Limb (tissue), 2 donors: Measurements from ENCODE around the gene CEBPE.

Source experiments
- DNase-seq, 2 donors: peaks; one replicate each; pipeline ENCODE4 v3.0.0-alpha.2; 2016; ENCODE audit errors: extremely low spot score in 2 of 2

CEBPE gene

DNA sequence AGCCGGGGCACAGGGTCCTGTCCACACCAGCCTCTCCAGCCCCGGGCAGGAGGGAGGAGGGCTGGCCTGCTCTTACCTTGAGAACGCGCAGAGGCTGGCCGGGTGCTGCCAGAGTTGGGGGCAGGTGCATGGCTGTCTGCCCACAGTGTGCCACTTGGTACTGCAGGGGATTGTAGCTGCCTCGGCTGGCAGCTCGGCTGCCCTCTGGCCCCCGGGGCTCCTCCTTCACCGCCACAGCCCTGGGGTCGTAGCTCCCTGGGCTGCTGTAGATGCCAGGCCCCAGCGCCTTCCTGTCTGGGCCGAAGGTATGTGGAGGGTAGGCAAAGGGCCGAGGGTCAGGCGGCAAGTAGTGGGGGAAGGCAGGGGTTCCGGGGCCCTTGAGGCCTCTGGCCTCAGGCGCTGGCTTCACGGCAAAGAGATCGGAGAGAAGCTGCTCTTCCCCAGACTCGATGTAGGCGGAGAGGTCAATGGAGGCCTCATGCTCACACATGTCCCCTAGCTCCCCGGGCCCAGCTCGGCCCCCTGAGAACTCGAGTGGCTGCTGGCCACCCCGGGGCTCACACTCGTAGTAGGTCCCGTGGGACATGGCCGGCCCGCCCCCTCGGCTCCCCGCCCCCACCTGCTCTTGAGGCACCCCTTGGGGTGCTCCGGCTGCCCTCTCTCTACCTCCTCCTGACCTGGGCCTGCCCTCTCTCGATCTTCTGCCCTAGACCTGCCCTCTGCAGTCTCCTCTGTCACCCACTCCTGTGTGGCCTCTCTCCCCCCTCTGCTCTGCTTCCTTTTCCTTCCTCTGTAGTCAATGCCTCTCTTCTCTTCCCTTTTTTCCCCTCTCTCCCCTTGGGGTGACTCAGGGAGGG, at the start of gene CEBPE:
CEBPE (minus strand) TSS at position 750 of the 857 bp plus-strand sequence; CDS start at position 586, 164 bp downstream.
- DNase-seq = no peak

DNA sequence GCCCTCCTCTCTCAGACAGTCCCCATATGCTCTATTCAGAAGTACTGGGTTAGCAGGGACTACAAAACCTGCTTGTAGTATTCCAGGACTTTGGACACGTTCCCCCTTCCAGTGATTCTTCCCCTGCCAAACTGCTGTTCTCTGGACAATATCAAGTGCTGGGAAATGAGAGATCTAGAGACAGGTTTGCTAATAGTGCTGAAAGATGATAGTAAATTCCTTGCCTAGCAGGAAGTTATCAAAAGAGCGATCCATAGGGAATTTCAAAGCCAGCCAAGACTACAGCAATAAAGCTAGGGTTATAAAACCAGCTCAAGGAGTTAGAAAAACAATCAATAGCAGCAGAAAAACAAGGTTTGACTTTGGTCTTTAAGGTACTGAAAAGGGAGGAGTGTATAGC, 49.2 kb upstream of the CEBPE start:
- DNase-seq = peak in 1 of 2 donors; percentile 30

DNA sequence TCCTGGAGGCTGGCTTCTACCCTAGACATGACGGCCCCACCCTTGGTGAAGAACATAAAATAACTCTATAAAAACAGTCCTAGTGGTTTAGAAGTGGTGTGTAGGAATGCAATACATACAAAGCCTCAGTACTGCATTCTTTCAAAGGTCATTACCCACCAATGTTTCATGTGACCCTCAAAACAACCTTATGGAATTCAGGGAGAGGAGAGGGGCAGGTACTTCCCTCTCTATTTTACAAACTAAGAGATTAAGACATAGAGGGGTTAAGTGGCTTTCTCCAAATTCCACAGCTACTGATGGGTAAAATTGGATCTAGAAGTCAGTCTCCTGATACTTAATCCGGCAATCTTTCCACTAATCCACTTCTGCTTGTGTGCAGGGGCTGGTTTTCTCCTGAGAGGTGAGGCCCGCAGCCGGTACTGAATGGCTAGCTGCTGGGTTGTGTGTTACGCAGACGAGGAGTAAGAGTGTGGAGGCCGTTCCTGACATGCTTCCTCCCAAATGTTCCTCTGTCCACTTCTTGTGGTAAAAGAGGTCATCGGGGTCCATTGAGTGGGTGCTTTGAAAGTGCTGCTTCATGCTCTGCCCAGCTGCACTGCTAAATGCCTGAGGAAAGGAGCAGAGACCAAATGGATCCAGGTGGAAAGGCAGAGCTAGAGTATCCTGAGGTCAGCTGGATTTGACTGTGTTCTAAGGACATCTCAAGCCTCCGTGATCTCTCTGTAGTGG, 48.2 kb upstream of the CEBPE start:
- DNase-seq = no peak

DNA sequence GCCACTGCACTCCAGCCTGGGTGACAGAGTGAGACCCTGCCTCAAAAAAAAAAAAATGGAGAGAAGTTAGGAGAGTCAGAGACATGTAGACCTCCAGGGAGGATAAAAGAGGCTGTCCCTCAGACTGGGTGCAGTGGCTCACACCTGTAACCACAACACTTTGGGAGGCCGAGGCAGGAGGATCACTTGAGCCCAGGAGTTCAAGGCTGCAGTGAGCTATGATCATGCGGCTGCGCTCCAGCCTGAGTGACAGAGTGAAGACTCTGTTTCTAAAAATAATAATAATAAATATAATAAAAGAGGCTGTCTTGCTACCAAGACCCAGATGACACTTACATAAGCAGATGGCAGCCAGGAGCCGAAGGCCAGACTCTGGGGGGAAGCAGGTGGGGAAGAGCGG, 45.9 kb upstream of the CEBPE start:
- no peak for DNase-seq

DNA sequence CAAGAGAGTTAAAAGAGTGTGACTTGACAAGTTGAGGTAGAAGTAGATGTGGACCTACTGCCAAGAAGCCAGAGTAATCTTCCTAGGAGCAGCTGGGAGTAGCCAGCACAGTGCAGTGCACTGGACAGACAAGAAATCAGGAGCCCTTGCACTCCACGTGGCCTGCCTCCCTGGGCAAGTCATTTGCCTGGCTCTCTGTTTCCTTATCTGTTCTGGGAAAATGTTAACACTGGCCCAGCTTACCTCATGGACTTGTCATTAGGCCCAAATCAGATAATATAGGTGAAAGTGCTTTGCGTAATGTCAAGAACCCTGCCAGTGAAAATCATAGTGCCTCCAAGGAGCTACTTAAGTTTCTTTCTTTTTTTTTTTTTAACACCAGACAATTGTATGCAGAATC, 45.2 kb upstream of the CEBPE start:
- DNase-seq = no peak

DNA sequence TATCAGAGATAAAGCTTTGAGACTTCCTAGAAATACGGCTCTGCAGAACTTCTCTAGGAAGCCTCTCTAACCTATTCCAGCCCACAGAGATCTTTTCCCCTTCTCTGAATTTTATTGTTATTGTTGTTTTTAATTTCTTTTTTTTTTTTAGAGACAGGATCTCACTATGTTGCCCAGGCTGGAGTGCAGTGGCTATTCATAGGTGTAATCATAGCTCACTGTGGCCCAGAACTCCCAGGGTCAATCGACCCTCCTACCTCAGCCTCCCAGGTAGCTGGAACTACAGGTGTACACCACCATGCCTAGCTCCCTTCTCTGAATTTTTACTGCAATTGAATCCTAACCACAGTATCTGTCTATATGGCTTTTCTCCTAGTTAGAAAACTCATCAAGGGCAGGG, 44.8 kb upstream of the CEBPE start:
- no peak for DNase-seq

DNA sequence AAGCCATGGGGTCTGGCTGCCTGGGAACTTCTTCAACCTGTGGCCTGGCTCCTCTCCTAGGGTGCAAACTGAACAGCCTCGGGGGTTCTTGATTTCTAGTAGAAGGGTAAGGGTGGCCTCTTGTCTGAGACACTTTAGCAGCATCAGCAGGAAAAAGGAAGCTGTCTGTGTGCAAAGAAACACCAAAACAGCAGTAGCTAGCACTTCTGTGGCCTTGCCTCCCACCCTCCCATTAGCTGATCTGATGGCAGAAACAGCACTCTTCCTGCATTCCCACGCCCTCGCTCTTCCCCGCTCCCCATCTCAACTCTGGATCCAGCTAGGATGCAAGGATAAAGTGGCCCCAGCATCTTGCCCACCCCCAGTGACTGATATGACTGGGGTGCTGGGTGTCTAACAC, 43.7 kb upstream of the CEBPE start:
- DNase-seq = no peak

DNA sequence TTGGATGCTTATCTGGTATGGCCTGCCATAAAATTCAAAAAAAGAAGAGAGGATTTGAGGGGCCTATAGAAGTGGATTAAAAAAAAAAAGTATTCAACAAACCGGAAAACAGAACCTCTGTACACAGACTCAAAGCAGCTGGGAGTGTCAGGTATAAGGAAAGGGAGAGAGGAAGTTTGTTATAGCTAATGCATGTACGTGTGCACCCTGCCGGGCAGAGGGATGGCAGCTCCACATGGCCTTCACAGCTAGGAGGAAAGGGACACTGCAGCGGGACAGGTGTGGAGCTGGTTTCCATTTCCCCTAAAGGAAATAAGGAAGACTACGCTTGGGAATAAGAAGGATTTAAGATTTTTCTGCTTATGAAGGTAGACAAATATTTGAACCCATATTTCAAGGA, 43.0 kb upstream of the CEBPE start:
- no peak for DNase-seq

DNA sequence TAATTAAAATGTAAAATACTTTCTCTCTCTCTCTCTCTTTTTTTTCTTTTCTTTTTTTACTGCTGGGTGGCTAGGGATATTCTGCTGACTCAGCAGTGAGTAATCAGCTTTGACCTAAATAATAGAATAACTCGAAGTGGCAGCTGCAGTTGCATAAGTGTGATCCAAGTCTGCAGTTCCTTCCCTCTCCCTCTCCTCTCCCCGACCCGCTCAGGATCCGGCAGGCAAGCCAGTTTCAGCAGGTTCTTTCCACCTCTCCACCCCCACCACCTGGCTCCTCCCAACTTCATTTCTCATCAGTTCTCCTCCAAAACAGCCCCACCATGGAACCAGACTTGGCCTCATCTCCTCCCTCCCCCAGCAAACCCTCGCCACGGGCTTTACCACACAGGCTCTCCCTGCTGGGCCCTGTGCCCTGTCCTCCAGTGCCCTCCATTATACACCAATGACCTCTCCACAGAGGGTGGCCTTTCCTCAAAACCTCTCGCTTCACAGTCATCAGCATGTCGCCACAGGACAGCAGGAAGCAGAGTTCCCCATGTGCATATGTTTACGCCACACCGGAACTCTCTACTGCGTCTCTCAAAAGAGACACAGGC, 42.0 kb upstream of the CEBPE start:
- peak in 1 of 2 donors; percentile 50 for DNase-seq

DNA sequence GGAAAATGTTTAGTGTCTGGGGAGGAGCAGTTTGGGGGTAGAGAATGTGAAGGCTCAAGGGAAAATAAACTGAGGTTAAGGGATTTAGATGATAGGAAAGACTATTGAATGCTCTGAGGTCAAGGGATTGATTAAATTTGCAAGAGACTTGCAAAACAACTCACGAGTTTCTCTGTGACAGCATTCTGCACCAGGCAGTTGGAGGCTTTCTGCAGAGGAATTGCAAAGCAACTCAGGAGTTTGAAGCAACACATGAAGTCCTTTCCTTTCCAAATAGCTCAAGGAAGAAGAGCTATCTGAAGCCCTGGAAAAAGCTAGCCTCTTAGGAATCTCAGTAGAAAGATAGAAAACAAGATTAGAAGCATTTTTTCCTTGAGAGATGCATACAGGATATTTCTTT, 40.5 kb upstream of the CEBPE start:
- no peak for DNase-seq

DNA sequence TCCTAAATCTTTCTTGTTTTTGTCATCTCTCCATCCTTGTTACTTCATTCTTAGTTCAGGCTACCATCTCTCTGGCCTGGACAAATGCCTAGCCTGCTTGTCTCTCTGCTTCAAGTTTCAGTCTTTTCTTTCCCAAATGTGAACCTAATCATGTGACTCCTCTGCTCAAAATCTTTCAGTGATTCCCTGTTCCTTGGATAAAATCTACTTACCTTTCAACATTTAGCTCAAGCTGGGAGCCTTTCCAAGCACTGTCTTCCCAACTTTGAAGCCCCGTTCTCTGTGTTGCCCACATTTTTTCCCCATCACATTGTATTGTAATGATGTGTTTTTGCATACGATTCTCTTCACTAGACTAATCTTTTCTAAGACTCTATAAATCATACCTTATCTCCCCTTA, 39.7 kb upstream of the CEBPE start:
- no peak for DNase-seq

DNA sequence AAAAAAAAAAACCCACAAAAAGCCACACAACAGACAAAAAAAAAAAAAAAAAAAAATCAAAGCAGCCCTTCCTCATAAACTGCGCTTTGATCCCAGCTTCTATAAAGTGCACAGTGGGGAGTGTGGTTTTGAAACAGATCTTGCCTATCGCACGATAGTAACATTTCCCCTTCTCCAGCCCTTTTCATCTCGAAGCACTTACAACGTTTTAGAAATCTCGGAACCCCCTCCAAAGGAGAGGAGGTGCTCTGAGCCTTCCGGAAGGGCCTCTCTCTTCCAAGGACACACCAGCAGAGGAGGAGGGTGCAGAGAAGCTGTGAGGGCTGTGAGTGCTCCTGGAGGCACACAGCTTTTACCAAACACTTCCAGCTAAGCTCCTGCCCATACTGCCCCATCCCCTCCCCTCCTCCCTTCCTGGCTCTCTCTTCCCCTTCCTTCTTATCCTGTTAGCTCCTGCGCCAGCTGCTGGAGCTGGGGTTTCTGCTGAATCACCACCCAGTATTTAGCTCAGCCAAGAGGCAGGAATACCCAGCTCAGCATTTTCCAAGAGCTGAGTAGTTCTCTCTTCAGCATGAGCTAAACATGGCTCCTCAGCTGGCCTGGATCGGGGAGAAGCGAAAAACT, 36.0 kb upstream of the CEBPE start:
- peak; percentile 60 to 71 for DNase-seq

DNA sequence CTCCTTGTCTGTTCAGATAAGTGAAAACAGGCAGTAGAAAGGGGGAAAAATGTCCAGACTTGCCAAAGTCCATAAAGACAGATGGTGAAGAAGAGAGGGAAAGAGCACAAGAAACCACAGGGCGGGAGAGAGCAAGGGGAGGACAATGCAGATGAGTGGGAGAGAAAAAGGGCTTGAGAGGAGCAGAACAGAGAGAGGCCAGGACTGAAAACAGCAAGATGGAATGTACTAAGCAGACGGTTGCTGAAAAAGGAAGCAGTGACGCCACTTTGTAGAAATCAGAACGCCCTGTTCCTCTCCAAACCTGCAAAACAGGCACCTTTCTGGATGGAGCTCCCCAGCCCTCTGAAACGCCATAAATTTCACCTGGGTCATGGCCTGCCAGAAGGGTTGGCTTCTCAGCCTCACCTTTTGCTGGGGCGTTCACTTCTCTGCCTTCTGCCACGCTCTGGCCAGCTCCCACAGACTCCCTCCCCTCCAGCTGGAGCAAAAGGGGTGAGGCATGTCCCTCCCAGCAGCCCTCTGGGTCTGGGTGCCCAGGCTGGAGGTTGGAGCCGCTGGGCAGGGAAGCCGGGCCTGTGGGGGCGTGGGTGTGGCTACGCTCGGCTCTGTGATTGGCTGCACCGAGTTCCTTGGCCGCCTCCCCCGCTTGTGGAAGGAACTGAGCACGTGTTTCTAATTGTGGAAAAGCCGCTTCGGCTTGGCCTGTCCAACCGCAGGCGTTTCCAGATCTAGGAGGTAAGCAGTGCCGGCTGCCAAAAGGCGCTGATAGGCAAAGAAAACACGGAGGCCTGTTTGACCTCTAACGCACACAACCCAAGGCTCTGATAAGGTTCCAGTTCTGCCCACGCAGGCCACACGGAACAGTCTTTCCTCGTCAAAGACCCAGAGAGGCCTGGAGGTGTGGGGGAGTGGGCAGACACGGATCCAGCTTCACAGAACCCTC, 35.1 kb upstream of the CEBPE start:
- peak; percentile 77 to 81 for DNase-seq

DNA sequence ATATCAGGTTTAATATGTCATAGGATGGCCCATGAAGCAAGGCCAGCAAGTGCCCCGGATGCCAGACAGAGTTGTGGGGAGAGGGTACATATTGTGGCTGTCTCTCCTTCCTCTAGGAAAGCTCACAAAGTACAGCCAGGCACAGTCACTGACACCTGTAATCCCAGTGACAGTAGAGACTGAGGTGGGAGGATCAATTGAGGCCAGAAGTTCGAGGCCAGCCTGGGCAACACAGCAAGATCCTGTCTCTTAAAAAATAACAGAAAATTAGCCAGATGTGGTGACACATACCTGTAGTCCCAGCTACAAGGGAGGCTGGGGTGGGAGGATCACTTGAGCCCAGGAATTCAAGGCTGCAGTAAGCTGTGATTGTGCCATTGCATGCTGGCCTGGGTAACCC, 32.3 kb upstream of the CEBPE start:
- DNase-seq = no peak

DNA sequence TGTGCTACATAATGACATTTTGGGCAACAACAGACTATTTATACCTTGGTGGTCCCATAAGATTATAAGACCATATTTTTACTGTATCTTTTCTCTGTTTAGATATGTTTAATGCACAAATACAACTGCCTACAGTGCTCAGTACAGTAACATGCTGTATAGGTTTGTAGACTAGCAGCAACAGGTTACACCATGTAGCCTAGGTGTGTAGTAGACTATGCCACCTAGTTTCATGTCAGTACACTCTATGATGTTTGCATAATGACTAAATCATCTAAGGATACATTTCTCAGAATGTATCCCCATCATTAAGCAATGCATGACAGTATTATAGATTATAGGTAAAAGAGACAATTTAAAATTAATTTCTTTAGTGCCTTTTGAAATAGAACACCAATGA, 30.7 kb upstream of the CEBPE start:
- DNase-seq = no peak

DNA sequence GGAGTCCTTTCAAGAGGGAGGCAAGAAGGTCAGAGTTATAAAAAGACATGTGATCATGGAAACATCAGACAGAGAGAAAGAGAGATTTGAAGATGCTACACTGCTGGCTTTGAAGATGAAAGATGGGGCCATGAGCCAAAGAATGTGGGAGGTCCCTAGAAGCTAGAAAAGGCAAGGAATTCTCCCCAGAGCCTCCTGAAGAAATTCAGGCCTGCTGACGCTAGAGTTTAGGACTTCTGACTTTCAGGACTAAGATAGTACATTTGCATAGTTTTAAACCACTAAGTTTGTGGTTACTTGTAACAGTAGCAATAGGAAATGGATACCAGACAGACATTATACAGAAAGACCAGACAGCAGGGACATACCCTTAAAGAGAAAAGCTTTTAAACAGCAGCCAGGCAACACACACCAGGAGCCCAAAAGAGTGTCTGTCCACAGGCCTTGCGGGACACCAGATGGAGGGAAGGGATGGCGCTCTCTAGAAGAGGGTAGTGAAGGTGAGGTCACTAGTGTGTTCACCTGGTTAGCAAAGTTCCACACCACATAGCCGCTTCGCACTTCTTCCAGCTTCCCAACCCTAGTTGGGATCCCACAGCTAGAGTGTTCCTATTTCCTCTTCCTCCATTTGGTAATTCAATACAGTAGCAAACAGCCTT, 29.7 kb upstream of the CEBPE start:
- DNase-seq = no peak

DNA sequence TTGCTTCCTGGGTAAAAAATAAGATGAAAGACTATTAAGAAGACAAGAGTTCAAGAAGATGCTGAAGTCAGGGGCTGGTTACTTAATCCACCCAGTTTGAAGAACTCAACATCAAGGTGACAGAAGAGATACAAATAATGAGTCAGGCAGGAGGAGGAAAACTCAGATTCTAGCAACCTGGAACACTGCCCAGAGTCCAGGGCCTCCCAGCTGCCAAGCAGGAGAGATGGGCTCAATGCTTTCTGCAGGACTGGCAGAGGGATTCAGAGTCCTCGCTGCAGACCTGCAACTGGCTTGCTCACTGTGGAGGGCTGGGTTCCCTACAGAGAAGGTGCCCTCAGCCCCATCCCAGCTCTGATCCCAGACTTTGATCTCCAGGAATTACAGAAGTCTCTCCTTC, 28.6 kb upstream of the CEBPE start:
- no peak for DNase-seq

DNA sequence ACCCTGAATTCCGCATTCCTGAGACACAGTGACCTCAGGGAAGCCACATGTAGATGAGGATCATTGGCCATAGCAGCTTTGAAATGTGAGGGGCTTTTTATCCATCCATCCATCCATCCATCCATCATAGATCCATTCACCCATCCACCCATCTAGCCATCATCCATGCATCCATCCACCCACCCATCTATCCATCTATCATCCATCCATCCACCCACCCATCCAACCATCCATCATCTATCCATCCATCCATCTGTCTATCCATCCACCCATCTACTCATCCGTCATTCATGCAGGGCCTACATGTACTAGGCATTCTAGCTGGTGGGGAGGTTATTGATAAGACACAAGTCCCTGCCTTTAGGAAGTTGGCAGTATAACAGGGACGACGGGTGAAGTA, 27.9 kb upstream of the CEBPE start:
- DNase-seq = no peak

DNA sequence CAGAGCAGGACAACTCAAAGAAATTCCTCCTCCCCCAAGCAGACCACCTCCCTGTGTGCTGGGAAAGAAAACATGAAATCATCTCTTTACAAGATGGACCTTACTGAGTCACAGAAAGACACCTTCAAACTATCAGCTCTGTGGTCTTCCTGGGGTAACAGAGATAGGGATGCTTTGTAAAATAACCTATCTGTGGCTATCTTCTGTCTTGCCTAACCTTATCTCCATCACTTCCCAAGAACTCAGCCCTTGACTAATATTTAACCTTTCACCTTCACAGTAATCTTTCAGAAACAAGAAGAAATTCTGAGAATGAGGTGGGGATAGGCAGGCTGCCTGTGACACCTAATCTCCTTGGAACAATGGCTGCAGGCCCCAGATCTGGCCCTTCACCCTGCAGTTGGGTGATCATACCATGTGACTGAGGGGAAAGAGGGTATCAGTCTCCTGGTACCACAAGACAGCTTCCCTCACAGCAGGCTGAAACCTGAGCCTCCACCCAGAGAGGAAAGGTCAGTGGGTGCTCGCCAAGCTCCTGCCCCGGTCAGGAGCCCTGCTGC, 27.4 kb upstream of the CEBPE start:
- no peak for DNase-seq

DNA sequence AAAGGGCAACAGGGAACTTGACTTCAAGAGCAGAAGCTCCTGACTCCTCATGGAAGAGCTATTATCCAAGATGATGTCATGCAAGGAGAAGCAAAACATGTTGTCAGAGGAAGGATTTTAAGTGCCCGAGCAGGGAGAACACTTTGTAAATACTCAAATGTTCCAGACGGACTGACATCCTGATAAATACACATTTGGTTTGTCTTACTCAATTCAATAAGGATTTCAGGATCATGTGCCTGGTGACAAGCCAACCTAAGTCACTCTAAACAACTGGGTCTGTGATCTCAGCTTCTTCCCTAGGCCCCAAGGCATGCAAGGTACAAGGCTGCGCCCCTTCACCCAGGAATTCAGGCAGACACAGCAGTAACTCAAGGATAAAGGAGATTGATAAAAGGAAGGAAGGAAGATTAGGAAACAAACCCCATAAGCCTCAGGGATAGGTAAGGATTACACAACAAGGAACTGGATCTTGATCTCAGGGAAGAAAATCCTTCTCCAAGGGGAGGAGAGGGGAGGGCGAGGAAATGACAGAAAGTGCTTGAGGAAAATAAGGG, 26.8 kb upstream of the CEBPE start:
- no peak for DNase-seq
